ENCODE results near the gene OR4D1.
"Not testable (repeated sequence)": the region's sequence is repeated elsewhere in the genome, so short reads cannot be mapped to it uniquely, and the experiment has no call there.

Gene OR4D1

DNA sequence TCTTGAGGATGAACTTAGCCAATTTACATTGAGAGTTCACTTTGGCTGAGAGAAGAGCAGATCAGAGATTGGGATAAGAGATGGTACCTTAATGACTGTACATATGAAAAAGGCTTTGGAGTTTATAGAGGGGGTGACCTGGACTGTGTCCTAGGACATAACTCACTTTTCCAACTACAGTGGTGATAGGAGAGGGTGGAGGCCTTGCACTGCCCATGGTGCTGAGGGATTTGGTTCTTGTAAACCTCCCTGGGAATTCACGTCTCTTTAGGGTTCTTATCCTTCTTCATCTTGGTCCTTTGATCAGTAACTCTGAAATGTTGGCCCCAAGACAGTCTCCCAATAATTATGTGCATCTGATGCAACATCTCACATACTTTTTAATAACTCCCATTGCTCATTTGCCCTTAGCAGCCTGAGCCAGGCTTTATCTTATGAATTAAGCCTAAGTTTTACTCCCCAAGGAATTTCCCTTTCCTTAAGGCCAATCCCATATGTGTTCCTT is at the start of gene OR4D1:
Gene OR4D1 (plus strand): TSS at position 455 of the 505 bp plus-strand sequence. CDS start 6,770 bp downstream, outside the sequence.
- no peak within 1 kb of the TSS for H3K4me3 ChIP-seq (ENCODE audit: low read depth, low read length)
- TF ChIP-seq, protein P1, sequence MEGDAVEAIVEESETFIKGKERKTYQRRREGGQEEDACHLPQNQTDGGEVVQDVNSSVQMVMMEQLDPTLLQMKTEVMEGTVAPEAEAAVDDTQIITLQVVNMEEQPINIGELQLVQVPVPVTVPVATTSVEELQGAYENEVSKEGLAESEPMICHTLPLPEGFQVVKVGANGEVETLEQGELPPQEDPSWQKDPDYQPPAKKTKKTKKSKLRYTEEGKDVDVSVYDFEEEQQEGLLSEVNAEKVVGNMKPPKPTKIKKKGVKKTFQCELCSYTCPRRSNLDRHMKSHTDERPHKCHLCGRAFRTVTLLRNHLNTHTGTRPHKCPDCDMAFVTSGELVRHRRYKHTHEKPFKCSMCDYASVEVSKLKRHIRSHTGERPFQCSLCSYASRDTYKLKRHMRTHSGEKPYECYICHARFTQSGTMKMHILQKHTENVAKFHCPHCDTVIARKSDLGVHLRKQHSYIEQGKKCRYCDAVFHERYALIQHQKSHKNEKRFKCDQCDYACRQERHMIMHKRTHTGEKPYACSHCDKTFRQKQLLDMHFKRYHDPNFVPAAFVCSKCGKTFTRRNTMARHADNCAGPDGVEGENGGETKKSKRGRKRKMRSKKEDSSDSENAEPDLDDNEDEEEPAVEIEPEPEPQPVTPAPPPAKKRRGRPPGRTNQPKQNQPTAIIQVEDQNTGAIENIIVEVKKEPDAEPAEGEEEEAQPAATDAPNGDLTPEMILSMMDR (conservative IDR thresholded peaks at IDR 0.05; ENCODE audit: low read depth, low read length), result no peak
- DNase-seq (ENCODE audit: low read depth), result no peak

DNA sequence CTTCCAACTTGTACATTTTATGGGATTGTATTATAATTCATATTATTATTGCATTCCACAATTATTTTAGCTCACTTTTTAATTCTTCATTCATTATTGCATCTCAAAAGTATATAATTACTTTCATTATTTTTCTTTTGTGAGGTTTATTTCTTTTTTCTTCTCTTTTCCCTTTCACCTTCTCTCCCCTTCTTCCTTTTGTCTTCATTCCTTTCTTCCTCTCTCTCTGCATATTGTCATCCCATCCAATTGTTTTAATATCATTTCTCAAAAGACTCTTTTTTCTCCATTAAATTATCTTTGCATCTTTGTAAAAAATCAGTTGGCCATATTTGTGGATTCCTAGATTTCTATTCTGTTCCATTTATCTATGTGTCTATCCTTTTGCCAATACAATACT is 47.7 kb upstream of the OR4D1 start:
- no peak overlapping the region for H3K4me3 ChIP-seq (ENCODE audit: low read depth, low read length)
- TF ChIP-seq, protein P1 (conservative IDR thresholded peaks at IDR 0.05; ENCODE audit: low read depth, low read length), result no peak
- no peak for DNase-seq (ENCODE audit: low read depth)

DNA sequence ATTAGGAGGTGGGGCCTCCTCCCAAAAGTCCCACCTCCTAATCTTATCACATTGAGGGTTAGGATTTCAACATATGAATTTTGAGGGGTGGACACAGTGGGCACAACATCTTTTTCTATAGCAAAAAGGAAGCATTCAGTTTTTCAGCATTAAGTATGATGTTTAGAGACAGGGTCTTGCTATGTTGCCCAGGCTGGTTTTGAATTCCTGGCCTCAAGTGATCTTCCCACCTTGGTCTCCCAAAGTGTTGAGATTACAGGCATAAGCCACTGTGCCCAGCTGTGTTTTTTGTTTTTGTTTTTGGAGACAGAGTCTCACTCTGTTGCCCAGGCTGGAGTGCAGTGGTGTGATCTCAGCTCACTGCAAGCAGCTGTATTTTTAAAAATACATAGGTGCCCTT is 46.3 kb upstream of the OR4D1 start:
- H3K4me3 ChIP-seq (ENCODE audit: low read depth, low read length); DNase-seq (ENCODE audit: low read depth): not testable (repeated sequence)

DNA sequence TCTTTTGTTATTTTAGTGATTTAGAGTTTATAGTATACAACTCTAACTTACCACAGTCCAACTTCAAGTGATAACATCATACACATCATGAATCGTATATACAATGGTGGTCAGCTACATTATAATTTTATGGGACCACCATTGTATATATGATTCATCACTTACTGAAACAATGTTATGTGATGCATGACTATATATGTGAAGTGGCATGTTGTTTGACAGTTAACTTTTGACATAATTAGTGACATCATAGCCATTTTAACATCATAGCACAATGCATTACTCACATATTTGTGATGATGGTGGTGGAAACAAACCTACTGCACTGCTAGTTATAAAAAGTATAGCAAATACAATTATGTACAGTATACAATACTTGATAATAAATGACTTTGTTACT is 43.1 kb upstream of the OR4D1 start:
- no peak overlapping the region for H3K4me3 ChIP-seq (ENCODE audit: low read depth, low read length)
- no peak for DNase-seq (ENCODE audit: low read depth)
- TF ChIP-seq, protein P1 (conservative IDR thresholded peaks at IDR 0.05; ENCODE audit: low read depth, low read length), result no peak

DNA sequence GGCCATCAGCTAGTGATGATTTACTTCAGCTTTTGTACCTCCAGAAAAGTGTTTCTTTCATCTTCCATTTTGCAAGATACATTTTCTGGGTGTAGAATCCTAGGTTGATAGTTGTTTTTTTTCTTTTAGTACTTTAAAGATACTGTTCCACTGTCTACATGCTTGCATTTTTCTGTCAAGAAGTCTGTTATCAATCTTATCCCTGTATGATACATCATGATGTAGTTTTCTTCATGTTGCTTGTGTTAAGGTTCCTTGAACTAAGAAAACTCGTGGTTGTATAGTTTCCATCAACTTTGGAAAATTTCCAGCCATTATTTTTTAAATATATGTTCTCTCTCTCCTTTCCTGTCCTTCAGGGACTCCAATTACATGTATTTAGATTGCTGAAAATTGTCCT is 40.9 kb upstream of the OR4D1 start:
- H3K4me3 ChIP-seq (ENCODE audit: low read depth, low read length), result no peak overlapping the region
- no peak for DNase-seq (ENCODE audit: low read depth)
- TF ChIP-seq, protein P1 (conservative IDR thresholded peaks at IDR 0.05; ENCODE audit: low read depth, low read length), result no peak

DNA sequence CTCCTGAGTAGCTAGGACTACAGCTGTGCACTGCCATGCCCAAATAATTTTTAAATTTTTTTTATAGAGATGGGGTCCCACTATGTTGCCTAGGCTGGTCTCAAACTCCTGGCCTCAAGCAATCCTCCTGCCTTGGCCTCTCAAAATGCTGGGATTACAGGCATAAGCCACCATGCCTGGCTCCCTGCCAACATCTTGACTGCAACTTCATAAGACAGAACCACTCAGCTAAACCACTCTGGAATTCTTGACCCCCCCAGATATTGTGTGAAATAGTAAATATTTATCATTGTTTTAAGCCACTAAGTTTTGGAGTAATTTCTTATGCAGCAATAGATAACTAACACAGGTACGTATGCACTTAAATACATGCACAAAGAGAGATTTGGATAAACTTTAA is 39.0 kb upstream of the OR4D1 start:
- no peak overlapping the region for H3K4me3 ChIP-seq (ENCODE audit: low read depth, low read length)
- TF ChIP-seq, protein P1 (conservative IDR thresholded peaks at IDR 0.05; ENCODE audit: low read depth, low read length), result no peak
- no peak for DNase-seq (ENCODE audit: low read depth)

DNA sequence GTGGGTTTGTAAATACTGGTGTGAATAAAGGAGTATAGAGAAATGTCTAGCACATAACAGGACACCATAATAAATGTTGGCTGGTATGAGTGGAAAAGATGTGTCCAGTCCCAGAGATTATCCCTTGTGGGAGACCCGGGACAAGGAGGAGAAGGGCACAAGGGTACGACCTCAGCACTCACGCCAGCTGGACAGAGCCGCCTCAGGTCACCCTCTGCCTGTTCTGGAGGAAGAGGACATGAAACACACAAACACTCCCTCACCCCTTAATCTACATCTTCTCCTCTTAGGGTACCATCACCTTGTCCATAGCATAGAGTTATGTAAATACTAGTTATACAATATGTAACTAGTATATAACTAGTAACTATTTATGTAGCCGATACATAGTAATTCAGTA is 38.2 kb upstream of the OR4D1 start:
- TF ChIP-seq, protein P1 (conservative IDR thresholded peaks at IDR 0.05; ENCODE audit: low read depth, low read length), result no peak
- DNase-seq (ENCODE audit: low read depth), result no peak

More for the DNA sequence above, 38.2 kb upstream of the OR4D1 start:
- H3K4me3 ChIP-seq (ENCODE audit: low read depth, low read length), result no peak overlapping the region
